ENCODE data around the gene DAP.

Gene DAP

DNA sequence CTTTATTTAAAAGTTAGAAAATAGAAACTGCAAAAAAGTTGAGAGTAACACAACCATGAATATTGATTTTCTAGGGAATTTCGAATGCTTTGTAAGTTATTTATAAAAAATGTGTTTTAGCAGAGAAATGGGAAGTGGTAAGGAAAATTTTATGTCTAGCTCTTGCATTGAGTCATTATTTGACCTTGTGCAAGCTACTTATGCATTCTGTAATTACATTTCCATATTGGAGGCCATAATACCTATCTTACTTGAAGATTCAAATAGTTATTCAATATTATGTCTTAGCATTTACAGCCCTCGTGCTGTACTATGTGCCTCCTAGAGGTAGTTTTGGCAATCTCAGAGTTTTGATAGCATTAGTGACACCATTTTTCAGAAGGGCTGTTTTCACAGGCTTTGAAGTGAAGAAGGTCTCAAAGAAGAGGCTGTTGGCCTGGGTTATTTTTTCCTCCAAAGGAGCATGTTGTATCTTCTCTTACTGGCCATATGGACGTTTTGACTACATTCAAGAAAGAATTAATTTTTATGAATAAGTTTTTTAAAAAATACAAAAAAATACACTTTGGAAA is 7.4 kb upstream of the DAP start:
- TF ChIP-seq ZNF565 (CRISPR knock-in tag; conservative IDR thresholded peaks at IDR 0.05; ENCODE audit: low read depth) (no peak), PATZ1 (CRISPR knock-in tag; IDR thresholded peaks at IDR 0.05; ENCODE audit: borderline replicate concordance) (no peak), ESRRG (CRISPR knock-in tag; IDR thresholded peaks at IDR 0.05) (no peak), OSR1 (CRISPR knock-in tag; IDR thresholded peaks at IDR 0.05) (no peak), ZNF8 (CRISPR knock-in tag; IDR thresholded peaks at IDR 0.05) (no peak), ISL1 (CRISPR knock-in tag; IDR thresholded peaks at IDR 0.05) (no peak), ZNF70 (CRISPR knock-in tag; IDR thresholded peaks at IDR 0.05) (no peak), RARB (CRISPR knock-in tag; IDR thresholded peaks at IDR 0.05) (no peak), ZFP3 (CRISPR knock-in tag; IDR thresholded peaks at IDR 0.05) (no peak), PPARA (CRISPR knock-in tag; IDR thresholded peaks at IDR 0.05; ENCODE audit: borderline replicate concordance) (no peak), CSDC2 (CRISPR knock-in tag; IDR thresholded peaks at IDR 0.05) (no peak), TCF4 (CRISPR knock-in tag; IDR thresholded peaks at IDR 0.05; ENCODE audit: borderline replicate concordance) (no peak)
- TF ChIP-seq, protein P1, sequence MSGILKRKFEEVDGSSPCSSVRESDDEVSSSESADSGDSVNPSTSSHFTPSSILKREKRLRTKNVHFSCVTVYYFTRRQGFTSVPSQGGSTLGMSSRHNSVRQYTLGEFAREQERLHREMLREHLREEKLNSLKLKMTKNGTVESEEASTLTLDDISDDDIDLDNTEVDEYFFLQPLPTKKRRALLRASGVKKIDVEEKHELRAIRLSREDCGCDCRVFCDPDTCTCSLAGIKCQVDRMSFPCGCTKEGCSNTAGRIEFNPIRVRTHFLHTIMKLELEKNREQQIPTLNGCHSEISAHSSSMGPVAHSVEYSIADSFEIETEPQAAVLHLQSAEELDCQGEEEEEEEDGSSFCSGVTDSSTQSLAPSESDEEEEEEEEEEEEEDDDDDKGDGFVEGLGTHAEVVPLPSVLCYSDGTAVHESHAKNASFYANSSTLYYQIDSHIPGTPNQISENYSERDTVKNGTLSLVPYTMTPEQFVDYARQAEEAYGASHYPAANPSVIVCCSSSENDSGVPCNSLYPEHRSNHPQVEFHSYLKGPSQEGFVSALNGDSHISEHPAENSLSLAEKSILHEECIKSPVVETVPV (CRISPR knock-in tag; IDR thresholded peaks at IDR 0.05), result no peak

GRCh38 chr5:10762776-10763500 is 1.9 kb upstream of the DAP start:
- ATAC-seq, result no peak

More for the DNA sequence above, 7.4 kb upstream of the DAP start:
- no peak for ATAC-seq

More at GRCh38 chr5:10762776-10763500, 1.9 kb upstream of the DAP start:
- TF ChIP-seq CSDC2 (CRISPR knock-in tag; IDR thresholded peaks at IDR 0.05) (no peak), CREB5 (CRISPR knock-in tag; IDR thresholded peaks at IDR 0.05; ENCODE audit: low read depth) (no peak), SNAI2 (CRISPR knock-in tag; IDR thresholded peaks at IDR 0.05) (no peak), ZNF565 (CRISPR knock-in tag; conservative IDR thresholded peaks at IDR 0.05; ENCODE audit: low read depth) (no peak), ARNTL (CRISPR knock-in tag; IDR thresholded peaks at IDR 0.05; ENCODE audit: borderline replicate concordance, low read depth) (no peak), ZC3H10 (CRISPR knock-in tag; IDR thresholded peaks at IDR 0.05) (no peak), RARB (CRISPR knock-in tag; IDR thresholded peaks at IDR 0.05) (no peak), ZNF70 (CRISPR knock-in tag; IDR thresholded peaks at IDR 0.05) (no peak), PPARA (CRISPR knock-in tag; IDR thresholded peaks at IDR 0.05; ENCODE audit: borderline replicate concordance) (no peak), GLIS3 (CRISPR knock-in tag; IDR thresholded peaks at IDR 0.05) (no peak), POU6F1 (CRISPR knock-in tag; IDR thresholded peaks at IDR 0.05; ENCODE audit: borderline replicate concordance, low read depth) (no peak), ISL1 (CRISPR knock-in tag; IDR thresholded peaks at IDR 0.05) (no peak), TCF4 (CRISPR knock-in tag; IDR thresholded peaks at IDR 0.05; ENCODE audit: borderline replicate concordance) (no peak), PATZ1 (CRISPR knock-in tag; IDR thresholded peaks at IDR 0.05; ENCODE audit: borderline replicate concordance) (no peak), OSR1 (CRISPR knock-in tag; IDR thresholded peaks at IDR 0.05) (no peak), ZNF8 (CRISPR knock-in tag; IDR thresholded peaks at IDR 0.05) (no peak), TOX (CRISPR knock-in tag; IDR thresholded peaks at IDR 0.05; ENCODE audit: borderline replicate concordance) (no peak)
- TF ChIP-seq, protein P2, sequence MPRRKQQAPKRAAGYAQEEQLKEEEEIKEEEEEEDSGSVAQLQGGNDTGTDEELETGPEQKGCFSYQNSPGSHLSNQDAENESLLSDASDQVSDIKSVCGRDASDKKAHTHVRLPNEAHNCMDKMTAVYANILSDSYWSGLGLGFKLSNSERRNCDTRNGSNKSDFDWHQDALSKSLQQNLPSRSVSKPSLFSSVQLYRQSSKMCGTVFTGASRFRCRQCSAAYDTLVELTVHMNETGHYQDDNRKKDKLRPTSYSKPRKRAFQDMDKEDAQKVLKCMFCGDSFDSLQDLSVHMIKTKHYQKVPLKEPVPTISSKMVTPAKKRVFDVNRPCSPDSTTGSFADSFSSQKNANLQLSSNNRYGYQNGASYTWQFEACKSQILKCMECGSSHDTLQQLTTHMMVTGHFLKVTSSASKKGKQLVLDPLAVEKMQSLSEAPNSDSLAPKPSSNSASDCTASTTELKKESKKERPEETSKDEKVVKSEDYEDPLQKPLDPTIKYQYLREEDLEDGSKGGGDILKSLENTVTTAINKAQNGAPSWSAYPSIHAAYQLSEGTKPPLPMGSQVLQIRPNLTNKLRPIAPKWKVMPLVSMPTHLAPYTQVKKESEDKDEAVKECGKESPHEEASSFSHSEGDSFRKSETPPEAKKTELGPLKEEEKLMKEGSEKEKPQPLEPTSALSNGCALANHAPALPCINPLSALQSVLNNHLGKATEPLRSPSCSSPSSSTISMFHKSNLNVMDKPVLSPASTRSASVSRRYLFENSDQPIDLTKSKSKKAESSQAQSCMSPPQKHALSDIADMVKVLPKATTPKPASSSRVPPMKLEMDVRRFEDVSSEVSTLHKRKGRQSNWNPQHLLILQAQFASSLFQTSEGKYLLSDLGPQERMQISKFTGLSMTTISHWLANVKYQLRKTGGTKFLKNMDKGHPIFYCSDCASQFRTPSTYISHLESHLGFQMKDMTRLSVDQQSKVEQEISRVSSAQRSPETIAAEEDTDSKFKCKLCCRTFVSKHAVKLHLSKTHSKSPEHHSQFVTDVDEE (CRISPR knock-in tag; IDR thresholded peaks at IDR 0.05), result no peak

Measured in SK-N-SH treated with all-trans-retinoic acid at 6 μM for 48 hours (cell line).